Left cardiac atrium (tissue), 4 donors: ENCODE results near the gene MCL1. TPM values are rescaled to one million over a fixed set of nuclear protein-coding genes. Genes with fewer than 3 reads are reported as not detected.

Experiments used
- ATAC-seq, 2 donors: fragments of 200-7000 bp; cut with Tn5 transposase; one replicate each; pipeline ENCODE4 v1.9.1; 2020; ENCODE audit warnings: mild to moderate bottlenecking in 2 of 2, moderate library complexity in 2 of 2
- DNase-seq: peaks from one replicate; pipeline ENCODE4 v3.0.0-alpha.2; 2020
- intact Hi-C, 2 donors: fragments of 100-400 bp; cut with DNase I; formaldehyde crosslinking; loops; one replicate each; pipeline versions ENCODE4 v1.14.1 to v1.15.1; 2022 to 2023
- total RNA-seq, 2 donors: library from RNA; stranded (reverse); fragmentation: NEBNext Ultra II Directional; extraction: Animal tissue kit (Norgen Biotek cat#: 25700); gene quantifications; one replicate each; pipeline ENCODE4 v1.2.1, GENCODE V29; 2021
- donor health status: DM: no; HTN: yes; CAD: no.
- donor health status: DM: no; HTN: yes; CAD: no; lungs with severe emphysema.
- donor health status: DM: yes; HTN: yes; CAD: no.
- donor health status: Dilated cardiomyopathy.

The MCL1 gene
- total RNA-seq, 2 donors from 2014 or later = 103 to 146 TPM

- intact Hi-C loops = loop anchor here (1.0 to 10.0 kb wide), 3 partner anchors 17 to 253 kb away; partner anchors contain the start of gene MCL1 (in 1 of the 2)
- ATAC-seq = peak; percentile 84
- DNase-seq = peak; percentile 96
These were observed 17.4 kb downstream of the MCL1 start for GRCh38 chr1:150561974-150562445.

- DNase-seq = peak; percentile 94
- peak; percentile 89 for ATAC-seq
- intact Hi-C loops = loop anchor here (1.0 to 10.0 kb wide), 3 partner anchors 18 to 253 kb away; partner anchors contain the start of gene MCL1 (in 1 of the 2)
These were observed 18.0 kb downstream of the MCL1 start for GRCh38 chr1:150561254-150561973.

GRCh38 chr1:150560576-150561253, 18.7 kb downstream of the MCL1 start:
- DNase-seq (peak; percentile 91), ATAC-seq (peak; percentile 51 to 55)
- intact Hi-C loops = loop anchor here (1.0 to 10.0 kb wide), 3 partner anchors 19 to 254 kb away; partner anchors contain the start of gene MCL1 (in 1 of the 2)

DNA sequence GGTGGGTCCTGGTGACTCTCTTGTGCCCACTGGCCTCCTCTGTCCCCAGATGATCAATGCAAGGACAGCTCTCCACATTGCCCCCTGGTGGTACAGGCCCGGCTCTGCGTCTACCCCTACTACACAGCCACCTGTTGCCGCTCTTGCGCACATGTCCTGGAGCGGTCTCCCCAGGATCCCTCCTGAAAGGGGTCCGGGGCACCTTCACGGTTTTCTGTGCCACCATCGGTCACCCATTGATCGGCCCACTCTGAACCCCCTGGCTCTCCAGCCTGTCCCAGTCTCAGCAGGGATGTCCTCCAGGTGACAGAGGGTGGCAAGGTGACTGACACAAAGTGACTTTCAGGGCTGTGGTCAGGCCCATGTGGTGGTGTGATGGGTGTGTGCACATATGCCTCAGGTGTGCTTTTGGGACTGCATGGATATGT, 19.4 kb downstream of the MCL1 start:
- peak; percentile 9 to 19 for ATAC-seq
- DNase-seq = peak; percentile 81
- intact Hi-C loops = loop anchor here (2.0 to 10.0 kb wide), 2 partner anchors 63 to 255 kb away; no protein-coding TSS in a partner anchor

- DNase-seq = no peak
- ATAC-seq = no peak
- intact Hi-C loops = loop anchor here (2.0 to 10.0 kb wide), 2 partner anchors 63 to 255 kb away; no protein-coding TSS in a partner anchor
These were observed 19.8 kb downstream of the MCL1 start for GRCh38 chr1:150559656-150560010.

DNA sequence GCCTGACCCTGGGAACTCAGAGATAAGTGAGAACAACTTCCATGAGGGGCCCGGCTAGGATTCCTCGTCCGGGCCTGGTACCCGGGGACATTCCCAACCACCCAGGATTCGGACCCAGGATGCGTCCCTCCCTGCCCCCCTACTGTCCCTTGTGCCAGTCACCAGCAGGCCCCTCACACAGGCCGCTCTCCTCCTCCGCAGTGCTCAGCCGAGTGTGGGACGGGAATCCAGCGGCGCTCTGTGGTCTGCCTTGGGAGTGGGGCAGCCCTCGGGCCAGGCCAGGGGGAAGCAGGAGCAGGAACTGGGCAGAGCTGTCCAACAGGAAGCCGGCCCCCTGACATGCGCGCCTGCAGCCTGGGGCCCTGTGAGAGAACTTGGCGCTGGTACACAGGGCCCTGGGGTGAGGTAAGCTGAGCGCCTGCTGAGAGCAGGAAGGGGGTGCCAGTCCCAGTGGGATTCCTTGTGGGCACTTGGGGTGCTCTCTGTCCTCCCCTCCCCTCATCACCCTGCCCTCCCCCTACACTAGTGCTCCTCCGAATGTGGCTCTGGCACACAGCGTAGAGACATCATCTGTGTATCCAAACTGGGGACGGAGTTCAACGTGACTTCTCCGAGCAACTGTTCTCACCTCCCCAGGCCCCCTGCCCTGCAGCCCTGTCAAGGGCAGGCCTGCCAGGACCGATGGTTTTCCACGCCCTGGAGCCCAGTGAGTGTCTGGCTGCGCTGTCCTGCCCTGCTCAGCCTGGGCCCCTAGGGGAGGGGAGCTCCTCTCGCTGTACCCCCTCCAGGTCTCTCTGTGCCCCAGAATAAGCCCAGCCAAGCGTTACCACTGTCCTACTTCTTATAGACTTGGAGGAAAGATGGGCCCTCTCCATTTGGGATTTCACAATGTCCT, 20.4 kb downstream of the MCL1 start:
- intact Hi-C loops = no loop called here
- DNase-seq = peak; percentile 86
- peak; percentile 0 to 3 for ATAC-seq

- intact Hi-C loops = no loop called here
- ATAC-seq (no peak), DNase-seq (peak; percentile 24)
These were observed 21.1 kb downstream of the MCL1 start for GRCh38 chr1:150558303-150558704.

GRCh38 chr1:150557813-150558212, 21.6 kb downstream of the MCL1 start:
- DNase-seq (peak; percentile 21), ATAC-seq (no peak)
- intact Hi-C loops = no loop called here

GRCh38 chr1:150557065-150557600, 22.3 kb downstream of the MCL1 start:
- ATAC-seq = no peak
- intact Hi-C loops = no loop called here
- DNase-seq = peak; percentile 26

- DNase-seq (peak; percentile 23), ATAC-seq (no peak)
- intact Hi-C loops = no loop called here
These were observed 23.2 kb downstream of the MCL1 start for GRCh38 chr1:150555971-150556865.

- ATAC-seq (no peak), DNase-seq (peak; percentile 22)
- intact Hi-C loops = no loop called here
These were observed 24.0 kb downstream of the MCL1 start for GRCh38 chr1:150555198-150555970.

GRCh38 chr1:150554086-150554452, 25.3 kb downstream of the MCL1 start:
- ATAC-seq (no peak), DNase-seq (peak; percentile 29)
- intact Hi-C loops = no loop called here

GRCh38 chr1:150553392-150554085, 25.9 kb downstream of the MCL1 start:
- no peak for ATAC-seq
- DNase-seq = peak; percentile 26
- intact Hi-C loops = no loop called here

GRCh38 chr1:150552911-150553289, 26.5 kb downstream of the MCL1 start:
- intact Hi-C loops = no loop called here
- ATAC-seq (no peak), DNase-seq (peak; percentile 46)

GRCh38 chr1:150552128-150552910, 27.1 kb downstream of the MCL1 start:
- intact Hi-C loops = no loop called here
- ATAC-seq (peak; percentile 55 to 65), DNase-seq (peak; percentile 92)

GRCh38 chr1:150551784-150552127, 27.7 kb downstream of the MCL1 start:
- DNase-seq = no peak
- no peak for ATAC-seq
- intact Hi-C loops = no loop called here
